Suppressor macrophage treated with lipopolysaccharide for 4 hours (primary cell): ENCODE measurements around the gene GPR62.

Source experiments
- DNase-seq: peaks from one replicate; pipeline ENCODE4 v3.0.0-alpha.2; 2020

GPR62 gene

DNA sequence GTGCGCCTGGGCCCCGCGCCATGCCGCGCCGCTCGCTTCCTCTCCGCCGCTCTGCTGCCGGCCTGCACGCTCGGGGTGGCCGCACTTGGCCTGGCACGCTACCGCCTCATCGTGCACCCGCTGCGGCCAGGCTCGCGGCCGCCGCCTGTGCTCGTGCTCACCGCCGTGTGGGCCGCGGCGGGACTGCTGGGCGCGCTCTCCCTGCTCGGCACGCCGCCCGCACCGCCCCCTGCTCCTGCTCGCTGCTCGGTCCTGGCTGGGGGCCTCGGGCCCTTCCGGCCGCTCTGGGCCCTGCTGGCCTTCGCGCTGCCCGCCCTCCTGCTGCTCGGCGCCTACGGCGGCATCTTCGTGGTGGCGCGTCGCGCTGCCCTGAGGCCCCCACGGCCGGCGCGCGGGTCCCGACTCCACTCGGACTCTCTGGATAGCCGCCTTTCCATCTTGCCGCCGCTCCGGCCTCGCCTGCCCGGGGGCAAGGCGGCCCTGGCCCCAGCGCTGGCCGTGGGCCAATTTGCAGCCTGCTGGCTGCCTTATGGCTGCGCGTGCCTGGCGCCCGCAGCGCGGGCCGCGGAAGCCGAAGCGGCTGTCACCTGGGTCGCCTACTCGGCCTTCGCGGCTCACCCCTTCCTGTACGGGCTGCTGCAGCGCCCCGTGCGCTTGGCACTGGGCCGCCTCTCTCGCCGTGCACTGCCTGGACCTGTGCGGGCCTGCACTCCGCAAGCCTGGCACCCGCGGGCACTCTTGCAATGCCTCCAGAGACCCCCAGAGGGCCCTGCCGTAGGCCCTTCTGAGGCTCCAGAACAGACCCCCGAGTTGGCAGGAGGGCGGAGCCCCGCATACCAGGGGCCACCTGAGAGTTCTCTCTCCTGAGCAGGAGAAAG lies 951 bp downstream of the GPR62 start:
- DNase-seq, result peak; percentile 24

DNA sequence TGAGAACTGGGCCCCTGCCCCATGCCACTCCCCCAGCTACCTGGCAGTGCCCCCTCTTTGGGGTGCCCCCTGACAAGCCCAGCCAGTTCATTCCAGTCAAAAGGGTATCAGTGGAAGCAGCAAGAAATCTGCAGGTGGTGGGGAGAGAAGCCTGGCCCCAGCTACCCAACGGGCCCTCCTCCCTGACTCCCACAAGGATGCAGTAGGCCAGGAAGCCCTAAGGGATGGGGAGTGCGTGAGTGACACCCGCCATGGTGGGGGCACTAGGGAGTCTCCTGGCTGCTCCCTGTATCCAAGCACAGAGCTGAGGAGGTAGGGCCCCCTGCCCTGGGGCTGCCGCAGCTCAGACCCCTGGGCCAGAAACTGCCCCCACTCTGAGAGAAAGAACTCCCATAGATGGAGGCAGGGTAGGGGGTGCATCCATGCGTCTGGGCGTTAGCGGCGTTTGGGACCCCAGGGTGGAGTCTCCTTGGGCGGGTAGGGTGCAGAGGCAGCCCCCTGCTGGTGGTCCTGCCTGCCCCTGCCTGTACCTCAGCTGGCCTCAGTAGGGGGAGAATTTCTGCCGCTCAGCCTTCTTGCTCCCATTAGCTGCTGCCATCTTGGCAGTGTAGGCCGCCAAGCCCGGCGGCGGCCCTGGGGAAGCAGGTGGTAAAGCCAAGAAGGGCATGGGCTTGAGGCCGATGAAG lies 2.5 kb downstream of the GPR62 start:
- no peak for DNase-seq

DNA sequence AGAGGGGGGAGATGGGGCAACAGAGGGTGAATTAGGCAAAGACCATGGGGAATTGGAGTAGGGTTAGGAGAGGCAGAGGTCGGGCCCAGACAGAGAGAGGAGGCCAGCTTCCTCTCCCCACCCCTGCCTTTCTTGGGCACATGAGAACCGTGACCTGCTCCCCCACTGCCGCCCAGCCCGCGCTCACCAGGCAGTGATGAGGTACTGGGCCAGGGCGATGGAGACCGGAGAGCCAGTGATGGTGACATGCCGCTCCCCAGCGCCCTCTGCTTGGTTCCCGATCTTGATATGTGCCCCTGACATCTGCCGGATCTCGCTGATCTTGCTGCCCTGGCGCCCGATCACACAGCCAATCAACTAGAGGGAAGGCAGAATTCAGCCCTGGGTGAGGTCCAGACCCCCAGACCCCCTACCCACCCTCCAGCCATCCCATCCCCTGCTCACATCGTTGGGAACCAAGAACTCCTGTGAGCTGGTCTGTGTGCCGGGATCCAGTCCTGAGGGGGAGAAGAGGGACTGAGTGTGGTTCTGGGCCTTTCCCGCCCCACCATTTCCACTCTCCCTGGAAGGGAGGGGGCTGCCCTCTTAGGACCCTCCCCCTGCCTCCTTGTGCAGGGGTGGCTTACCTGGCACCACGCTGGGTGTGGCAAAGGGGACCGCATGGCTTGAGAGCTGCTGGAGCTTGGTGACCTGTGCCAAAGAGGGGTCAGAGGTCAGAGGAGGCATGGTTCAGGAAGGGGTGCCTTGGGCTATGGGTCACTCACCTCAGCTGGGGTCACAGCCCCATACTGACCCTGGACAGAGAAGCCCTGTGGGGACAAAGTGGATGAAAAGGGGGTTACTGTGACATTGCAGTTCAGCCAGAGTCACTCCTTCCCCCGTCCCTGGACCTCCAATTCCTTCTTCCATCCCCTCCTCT lies 3.7 kb downstream of the GPR62 start:
- no peak for DNase-seq

DNA sequence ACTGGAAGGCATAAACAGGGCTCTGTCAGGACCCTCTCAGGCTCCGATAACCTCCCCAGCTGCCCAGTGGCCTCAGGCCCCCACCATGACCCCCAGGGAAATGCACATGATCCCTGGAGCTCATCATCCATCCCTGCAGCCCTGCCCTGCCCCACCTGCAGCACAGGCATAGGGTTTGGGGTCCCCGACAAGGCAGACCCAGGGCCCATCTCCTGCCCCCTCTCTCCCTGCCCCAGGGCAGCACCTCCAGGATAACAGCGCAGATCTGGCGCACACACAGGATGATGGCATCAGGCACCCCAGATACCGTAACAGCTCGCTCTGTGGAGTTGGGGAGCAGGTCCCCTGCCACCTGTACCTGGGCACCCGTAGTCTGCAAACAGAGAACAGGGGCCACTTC lies 4.5 kb downstream of the GPR62 start:
- DNase-seq, result no peak

DNA sequence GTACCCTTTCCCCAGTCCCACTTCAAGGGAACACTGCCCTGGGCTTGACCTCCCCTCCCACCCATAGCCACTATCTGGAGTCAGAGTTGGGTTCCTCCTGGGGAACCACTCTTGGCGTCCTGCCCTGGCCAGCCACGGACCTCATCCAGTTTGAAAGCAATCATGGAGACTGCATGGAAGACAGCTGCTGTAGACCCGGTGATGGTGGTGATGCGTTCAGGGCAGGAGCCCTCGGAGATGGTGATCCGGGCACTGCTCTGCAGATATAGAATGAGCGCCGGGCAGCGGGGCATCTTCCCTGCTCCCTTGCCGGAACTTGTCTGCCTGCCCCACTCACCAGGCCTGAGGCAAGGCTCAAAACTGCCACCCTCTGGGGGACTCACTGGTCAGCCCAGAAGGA lies 5.2 kb downstream of the GPR62 start:
- DNase-seq, result no peak

DNA sequence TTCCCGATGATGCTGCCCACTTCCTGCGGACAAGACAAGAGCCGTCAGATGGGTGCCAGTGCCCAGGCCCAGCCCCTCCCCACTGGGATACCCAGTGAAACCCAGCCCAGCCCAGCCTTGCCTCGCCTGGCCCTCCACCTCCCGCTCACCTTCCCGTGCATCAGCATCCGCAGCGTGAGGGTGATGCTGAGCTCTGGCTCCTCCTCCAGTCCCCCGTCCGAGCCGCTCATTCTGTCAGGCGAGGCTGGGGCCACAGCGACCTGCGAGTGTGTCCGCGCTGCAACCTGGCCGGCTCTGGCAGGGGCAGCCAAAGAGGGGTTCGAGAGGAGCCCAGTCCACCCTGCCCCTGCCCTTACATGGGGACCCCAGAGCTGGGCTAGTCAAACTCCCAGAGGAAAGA lies 5.8 kb downstream of the GPR62 start:
- no peak for DNase-seq

DNA sequence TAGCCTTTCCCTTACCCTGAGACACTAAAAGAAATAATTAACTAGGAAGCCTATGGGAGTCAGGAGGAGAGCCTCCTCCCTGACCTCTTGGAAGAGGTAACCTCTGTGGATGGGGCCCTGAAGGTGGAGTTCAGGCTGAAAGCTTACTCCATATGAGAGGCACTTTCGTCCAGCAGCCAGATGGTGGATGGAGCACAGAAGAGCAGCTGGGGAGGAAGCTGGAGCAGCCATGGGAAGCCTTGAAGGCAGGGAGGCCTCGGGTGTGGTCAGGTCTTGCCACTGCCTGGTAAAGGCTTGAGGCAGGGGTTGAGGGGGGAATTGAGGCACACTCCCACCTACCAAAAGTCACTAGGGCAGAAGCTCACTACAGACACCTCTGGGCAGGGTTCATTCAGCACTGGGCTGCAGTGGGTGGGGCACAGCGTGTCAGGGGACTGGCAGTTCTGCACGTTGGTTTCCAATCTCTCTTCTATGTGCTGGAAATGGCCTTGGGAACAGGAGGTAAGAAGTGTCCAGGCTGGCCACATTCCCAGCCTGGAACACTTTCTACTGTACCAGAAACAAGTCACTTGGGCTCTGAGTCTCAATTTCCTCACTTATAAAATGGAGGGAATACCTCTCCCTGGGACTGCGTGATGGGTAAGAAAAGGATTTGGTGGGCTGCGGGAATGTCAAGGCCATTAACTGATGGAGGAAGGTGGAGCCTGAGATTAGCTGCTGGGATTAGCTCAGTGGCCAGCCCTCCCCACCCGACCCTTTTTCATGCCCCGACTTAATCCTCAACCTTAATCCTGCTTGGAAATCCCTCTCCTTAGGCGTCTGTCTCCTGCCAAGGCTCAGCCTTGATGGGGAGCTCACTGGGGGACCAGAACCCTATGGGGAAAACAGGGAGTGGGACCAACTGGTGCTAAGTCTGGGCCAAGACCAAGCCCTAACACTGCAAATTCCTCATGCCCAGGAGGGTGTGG lies 6.7 kb downstream of the GPR62 start:
- DNase-seq, result no peak

DNA sequence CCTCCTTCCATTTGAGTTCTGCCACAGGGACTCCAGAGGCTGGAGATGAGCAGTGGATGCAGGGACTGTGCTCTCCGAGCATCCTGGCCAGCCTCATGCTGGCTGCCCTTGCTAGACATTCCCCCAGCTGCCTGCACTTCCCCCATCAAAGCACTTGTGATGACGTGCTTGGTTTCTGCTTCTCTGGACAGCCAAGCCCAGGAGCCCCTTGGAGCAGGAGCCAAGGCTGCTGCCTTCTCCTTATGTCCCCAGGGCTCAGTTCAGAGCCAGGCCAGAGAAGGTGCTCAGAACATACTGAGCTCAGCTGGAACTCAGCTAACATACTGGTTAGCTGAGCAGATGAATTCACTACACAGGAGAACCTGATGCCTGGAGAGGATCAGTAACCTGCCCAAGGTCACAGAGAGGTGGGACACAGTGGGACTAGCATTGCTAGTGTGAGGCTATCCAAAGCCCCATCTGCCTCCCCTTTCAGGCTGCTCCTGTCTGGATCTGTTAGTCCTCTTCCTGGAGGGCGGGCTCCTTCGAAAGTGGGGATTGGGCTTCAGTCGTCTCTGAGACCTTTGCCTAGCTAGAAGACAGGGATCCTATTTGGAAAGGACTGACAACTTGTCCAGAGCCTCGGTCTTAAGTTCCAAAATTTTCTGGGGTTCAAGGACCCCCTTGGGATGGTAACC lies 7.8 kb downstream of the GPR62 start:
- DNase-seq, result no peak

DNA sequence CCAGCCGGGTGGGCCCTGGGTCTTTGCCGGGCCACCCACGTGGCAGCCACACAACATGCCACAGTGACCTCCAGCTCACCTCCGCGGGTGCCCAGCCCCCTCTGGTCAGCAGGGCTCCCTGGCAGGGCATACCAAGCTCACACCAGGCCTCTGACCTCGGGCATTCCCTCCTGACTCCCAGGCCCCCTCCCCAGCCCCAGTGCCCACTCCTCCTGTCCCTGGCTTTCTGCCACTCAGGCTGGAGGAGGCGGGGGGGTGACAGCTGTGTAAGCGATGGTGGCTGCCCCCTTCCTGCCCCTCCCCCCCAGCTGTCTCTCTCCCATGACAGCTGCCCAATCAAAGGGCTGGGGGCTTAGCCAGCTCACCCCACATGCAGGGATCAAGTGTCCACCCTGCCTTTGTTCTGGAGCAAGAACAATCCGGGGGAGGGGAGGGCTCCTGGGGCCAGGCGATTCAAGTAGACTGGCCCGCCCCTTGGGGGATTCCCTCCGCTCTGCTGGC lies 8.8 kb downstream of the GPR62 start:
- DNase-seq, result no peak

DNA sequence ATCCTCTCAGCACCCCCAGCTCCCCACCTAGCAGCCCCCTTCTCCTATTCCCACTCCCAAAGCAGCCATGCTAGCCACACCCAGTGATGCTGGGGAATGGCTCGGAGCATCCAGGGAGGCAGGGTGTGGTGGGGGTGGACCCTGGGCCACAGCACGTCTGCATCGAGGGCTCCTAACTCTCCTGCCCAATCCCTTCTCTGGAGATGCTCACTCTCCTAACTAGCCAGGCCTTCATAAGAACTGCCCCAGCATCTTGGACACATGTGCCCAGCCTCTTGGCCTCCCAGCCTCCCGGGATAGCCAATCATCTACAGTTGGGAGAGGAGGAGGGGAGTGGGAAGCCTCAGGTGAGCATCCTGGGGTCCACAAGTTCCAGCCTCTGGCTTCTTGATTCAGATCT lies 9.3 kb downstream of the GPR62 start:
- no peak for DNase-seq

DNA sequence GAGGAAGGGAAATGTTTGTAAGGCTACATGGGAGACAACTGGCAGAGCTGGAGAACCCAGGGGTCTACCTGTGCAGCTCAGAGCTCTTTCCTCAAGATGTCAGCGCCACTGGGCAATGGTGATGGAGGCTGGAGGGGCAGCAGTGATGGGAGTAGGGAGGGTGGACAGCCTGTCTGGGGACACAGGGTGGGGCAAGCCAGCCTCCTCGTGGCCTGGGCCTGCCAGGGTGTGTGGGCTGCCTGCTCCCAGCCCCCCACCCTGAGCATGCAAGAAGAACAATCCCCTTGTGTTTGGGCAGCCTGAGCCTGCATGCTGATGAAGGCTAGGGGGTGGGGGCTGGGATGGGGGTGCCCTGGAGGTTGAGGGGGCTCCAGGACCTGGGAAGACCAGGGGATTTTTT lies 10.8 kb downstream of the GPR62 start:
- DNase-seq, result no peak

DNA sequence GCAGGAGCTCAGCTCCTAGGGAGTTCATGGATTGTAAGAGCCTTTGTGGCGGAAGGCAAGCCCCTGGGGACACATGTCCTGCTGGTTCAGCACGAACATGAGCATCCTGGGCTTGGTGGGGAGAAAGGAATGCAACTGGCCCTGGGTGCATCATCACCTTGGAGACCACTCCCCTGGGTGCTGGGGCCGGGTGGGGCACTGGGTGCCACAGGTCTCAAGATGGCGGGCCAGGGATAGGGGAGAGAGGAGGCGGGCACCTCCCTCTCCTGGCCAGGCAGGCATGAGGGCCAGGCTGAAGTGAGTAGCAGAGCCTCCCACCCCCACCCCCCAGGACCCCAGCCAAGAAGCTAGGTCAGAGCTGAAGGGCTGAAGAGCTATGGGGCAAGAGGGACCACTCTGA lies 11.3 kb downstream of the GPR62 start:
- no peak for DNase-seq

DNA sequence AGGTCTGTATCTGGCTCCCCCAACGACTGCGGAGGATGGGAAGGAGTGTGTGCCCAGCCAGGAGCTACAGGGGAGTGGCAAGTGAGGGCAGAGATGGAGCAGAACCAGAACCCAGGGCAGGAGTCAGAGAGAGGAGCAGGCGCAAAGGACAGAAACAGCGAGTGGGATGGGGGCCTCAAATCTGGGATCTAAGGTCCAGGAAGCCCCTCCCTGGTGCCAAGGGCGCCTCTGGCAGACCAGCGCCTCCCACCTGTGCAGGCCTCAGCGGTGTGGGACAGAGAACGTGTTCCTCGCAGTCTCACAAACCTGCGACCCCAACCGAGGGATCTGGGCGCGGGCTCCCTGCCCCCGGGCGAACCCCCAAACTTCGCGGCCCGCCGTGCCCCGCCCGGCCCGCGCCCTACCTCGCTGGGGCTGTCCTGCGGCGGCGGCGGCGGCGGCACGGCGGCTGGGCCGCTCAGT lies 11.8 kb downstream of the GPR62 start:
- DNase-seq, result peak; percentile 25

DNA sequence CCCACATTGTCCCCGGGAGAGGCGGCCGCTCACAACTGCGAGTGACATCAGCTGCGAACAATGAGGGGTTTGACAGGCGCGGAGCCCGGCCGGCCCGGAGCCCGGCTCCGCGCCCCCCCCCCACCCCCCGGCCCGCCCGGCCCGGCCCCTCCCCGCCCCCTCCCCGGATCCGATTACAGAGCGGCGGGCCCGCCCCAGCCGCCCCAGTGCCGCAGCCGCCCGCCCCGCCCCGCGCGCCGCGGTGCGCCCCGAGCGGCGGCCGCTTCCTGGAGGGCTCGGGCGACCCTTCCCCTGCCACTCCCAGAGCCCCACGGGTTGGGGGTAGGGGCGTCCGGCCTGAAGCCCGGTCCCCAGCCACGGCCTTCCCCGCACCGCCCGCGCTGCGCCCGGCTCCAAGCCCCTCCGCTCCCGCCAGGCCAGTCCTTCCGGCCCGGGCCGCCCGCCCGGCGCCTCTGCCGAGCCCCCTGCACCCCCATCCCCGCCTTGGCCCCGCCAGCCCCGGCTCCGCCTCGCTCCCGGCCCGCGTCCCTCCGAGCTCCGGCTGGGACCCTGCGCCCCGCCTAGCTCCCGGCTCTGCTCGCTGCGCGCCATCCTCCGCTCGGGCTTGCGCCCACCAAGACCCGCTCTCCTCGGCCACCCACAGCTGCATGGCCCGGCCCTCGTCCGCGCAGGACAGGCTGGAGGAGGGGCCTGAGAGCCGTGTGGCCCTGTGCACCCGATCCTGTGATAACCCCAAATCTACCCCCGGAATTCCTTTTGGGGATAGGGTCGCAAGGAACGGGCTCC lies 12.4 kb downstream of the GPR62 start, which contains the start of gene PCBP4:
PCBP4 (minus strand) TSS at position 71 of the 786 bp plus-strand sequence. CDS start 6,214 bp downstream, outside the sequence.
- DNase-seq, result peak; percentile 10

DNA sequence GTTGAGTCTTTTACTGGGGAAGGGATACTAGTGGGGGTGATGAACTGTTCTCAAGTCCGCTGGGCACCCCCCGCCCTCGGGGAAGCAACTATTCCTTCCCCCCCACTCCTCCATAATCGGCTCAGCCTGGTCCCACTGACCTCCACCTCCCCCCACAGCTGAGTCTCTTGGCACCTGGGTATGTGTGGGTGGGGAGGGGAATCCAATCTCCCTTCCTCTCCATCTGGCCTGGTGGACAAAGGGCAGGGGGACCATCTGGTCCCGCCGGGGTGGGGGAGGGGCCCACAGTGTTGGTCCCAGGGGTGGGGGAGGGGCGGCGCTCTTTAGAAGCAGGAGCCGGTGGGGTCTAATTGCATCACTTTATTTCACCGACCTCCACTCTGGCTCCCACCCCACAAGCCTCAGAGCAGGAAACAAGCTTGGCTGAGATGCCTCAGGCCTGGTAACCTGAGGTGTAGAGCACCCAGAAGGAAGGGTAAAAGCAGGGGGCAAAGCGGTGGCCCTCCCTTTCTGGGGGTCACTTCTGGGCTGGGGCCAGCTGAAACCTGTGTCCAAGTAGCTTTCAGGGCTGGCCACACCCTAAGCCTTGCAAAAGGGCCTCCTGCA lies 13.1 kb downstream of the GPR62 start:
- no peak for DNase-seq

DNA sequence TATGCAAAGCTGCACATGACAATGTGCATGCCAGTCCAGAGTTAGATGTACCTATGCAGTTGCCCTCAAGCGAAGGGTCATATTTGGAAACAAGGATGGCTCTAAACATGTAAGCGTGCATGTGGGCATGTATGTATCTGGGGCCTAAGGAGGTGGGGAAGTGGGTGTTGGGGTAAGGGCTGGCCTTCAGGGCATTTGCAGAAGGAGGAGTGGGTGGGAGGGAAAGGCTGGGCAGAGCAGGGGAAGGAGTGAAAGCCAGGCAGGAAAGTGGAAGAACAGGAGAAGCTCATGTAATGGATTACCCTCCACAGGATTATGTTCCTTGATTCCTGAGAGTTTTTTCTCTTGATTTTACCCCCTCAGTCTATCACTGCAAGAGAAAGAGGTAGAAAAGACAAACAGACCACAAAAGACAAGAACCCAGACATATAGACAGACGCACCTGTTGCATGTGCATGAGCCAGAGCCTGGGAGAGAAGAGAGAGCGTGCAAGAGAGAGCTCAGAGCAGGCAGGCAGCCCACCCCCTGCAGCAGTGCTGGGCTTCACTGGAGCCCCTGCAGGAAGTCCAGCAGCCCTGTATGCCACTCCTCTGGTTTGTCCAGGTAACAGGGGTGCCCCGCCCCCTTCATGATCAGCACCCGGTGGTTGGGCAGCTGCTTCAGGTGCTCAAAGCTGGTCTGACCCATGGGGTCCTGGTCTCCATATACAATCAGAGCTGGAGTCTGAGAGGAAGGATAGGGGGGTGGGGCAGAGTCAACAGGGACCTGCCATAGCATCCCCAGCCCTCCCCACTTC lies 13.9 kb downstream of the GPR62 start:
- no peak for DNase-seq

DNA sequence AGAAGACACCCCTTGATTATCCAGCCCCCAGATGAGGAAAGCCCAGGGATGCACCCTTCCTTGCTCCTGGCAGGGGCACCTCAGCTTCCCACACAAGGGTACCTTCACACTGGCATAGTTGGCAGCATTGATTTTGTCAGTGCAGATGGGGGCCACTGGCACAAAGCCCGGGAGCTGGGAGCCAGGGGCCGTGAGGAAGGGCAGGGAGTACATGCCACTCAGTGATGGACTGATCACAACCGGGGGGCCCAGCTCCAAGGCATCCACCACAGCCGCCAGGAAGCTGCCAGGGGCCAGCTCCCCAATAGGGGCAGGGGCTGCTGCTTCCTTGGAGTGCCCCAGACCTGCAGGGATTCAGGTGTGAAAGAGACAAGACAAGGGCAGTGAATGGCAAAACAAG lies 14.7 kb downstream of the GPR62 start:
- no peak for DNase-seq

DNA sequence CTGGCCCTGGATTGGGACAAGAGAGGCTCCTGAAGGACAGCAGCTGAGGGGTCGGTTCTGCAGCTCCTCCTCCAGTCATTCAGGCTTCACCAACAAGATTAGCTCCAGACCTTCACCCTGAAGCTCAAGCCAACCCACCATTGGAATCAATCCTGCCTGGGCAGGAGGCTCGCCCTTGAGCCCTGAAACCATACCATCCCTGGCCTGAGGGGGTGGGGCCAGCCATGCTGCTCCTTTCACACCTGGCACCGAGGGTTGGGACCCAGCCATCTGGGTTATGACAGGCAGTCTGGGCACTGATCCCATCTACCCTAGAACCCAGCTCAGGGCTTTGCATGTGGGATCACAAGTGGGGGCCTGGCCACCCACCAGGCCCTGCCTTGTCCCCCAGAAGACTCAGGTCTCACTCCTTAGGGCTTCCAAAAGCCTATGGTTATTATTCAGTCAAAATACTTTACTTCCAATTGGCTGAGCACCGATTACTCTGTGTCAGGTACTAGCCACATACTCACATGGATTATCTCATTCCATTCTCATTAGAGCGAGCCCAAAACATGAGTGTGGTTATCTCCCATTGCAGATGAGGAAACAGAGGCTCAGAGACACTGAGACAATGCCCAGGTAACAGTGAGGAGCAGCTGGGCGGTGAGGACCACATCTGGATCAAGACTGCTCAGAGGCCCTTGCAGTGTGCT lies 15.6 kb downstream of the GPR62 start:
- DNase-seq, result no peak
